ENCODE results near the gene GPR31.

GPR31 gene

DNA sequence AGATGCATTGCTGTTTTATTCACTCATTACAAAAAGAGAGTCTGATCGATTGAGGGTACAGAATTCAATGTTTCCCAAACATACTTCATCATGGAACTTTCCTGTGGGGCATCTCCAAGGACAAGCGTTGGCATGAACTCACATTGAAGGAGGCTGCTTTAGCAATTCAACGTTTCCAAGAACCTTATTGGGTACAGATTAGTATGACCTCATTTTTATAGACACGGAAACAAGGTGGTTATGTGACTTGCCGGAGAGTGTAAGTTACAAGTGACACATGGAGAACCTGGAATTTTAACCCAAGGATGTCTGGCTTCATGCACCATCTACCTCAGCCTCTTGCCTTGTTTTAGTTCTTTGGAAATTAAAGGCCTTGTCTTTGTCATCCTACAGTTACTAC is 8.8 kb downstream of the GPR31 start:
- Histone ChIP-seq H3K27ac (ENCODE audit: low read depth, low read length, poor library complexity, severe bottlenecking) (peak overlapping the region; percentile 52), H3K9ac (ENCODE audit: low read length) (no peak overlapping the region), H3K4me1 (ENCODE audit: insufficient read depth, low read length, severe bottlenecking) (peaks cover 63% of the 10 kb centered on the region), H2AFZ (ENCODE audit: low read length) (no peak overlapping the region), H3K4me3 (ENCODE audit: low read depth, low read length, poor library complexity, severe bottlenecking) (no peak overlapping the region), H3K27me3 (ENCODE audit: insufficient read depth, low read length) (peaks cover 8% of the 10 kb centered on the region; the same call in 1 of the 2 replicates), H3K79me2 (ENCODE audit: insufficient read depth, low read length) (no peaks in the 10 kb centered on the region), H3K9me3 (ENCODE audit: low read length) (peaks cover 7% of the 10 kb centered on the region; the same call in 1 of the 2 replicates), H3F3A (ENCODE audit: insufficient read depth, low read length) (no peaks in the 10 kb centered on the region), H4K20me1 (ENCODE audit: insufficient read depth, low read length) (no peaks in the 10 kb centered on the region), H3K36me3 (ENCODE audit: insufficient read depth, low read length) (peaks cover 5% of the 10 kb centered on the region; the same call in 1 of the 2 replicates), H3K4me2 (ENCODE audit: low read length) (no peak overlapping the region), H3K9me2 (ENCODE audit: low read depth, low read length) (no peaks in the 10 kb centered on the region)
- no peak for TF ChIP-seq EZH2 (IDR thresholded peaks at IDR 0.05; ENCODE audit: borderline replicate concordance, low read length)
- no peak for TF ChIP-seq CTCF (IDR thresholded peaks at IDR 0.05; ENCODE audit: low read length)

- TF ChIP-seq CTCF (IDR thresholded peaks at IDR 0.05; ENCODE audit: low read length) (no peak), EZH2 (IDR thresholded peaks at IDR 0.05; ENCODE audit: borderline replicate concordance, low read length) (no peak)
- Histone ChIP-seq H3K27me3 (ENCODE audit: insufficient read depth, low read length) (peaks cover 8% of the 10 kb centered on the region; the same call in 1 of the 2 replicates), H3K4me3 (ENCODE audit: low read depth, low read length, poor library complexity, severe bottlenecking) (no peak overlapping the region), H3K4me2 (ENCODE audit: low read length) (no peak overlapping the region), H3K36me3 (ENCODE audit: insufficient read depth, low read length) (peaks cover 5% of the 10 kb centered on the region; the same call in 1 of the 2 replicates), H3K9ac (ENCODE audit: low read length) (no peak overlapping the region), H3K9me3 (ENCODE audit: low read length) (peaks cover 7% of the 10 kb centered on the region; the same call in 1 of the 2 replicates), H2AFZ (ENCODE audit: low read length) (no peak overlapping the region), H3F3A (ENCODE audit: insufficient read depth, low read length) (no peaks in the 10 kb centered on the region), H3K9me2 (ENCODE audit: low read depth, low read length) (no peaks in the 10 kb centered on the region), H4K20me1 (ENCODE audit: insufficient read depth, low read length) (no peaks in the 10 kb centered on the region), H3K4me1 (ENCODE audit: insufficient read depth, low read length, severe bottlenecking) (peaks cover 53% of the 10 kb centered on the region), H3K27ac (ENCODE audit: low read depth, low read length, poor library complexity, severe bottlenecking) (no peak overlapping the region), H3K79me2 (ENCODE audit: insufficient read depth, low read length) (no peaks in the 10 kb centered on the region)
These were observed 9.8 kb downstream of the GPR31 start for GRCh38 chr6:167148021-167148420.

GRCh38 chr6:167146977-167147376 is 10.8 kb downstream of the GPR31 start:
- Histone ChIP-seq H4K20me1 (ENCODE audit: insufficient read depth, low read length) (no peaks in the 10 kb centered on the region), H2AFZ (ENCODE audit: low read length) (no peak overlapping the region), H3K4me3 (ENCODE audit: low read depth, low read length, poor library complexity, severe bottlenecking) (no peak overlapping the region), H3K27me3 (ENCODE audit: insufficient read depth, low read length) (peaks cover 8% of the 10 kb centered on the region; the same call in 1 of the 2 replicates), H3K27ac (ENCODE audit: low read depth, low read length, poor library complexity, severe bottlenecking) (no peak overlapping the region), H3K36me3 (ENCODE audit: insufficient read depth, low read length) (peaks cover 5% of the 10 kb centered on the region; the same call in 1 of the 2 replicates), H3K4me2 (ENCODE audit: low read length) (no peak overlapping the region), H3K9me2 (ENCODE audit: low read depth, low read length) (no peaks in the 10 kb centered on the region), H3K79me2 (ENCODE audit: insufficient read depth, low read length) (no peaks in the 10 kb centered on the region), H3K9me3 (ENCODE audit: low read length) (peaks cover 7% of the 10 kb centered on the region; the same call in 1 of the 2 replicates), H3F3A (ENCODE audit: insufficient read depth, low read length) (no peaks in the 10 kb centered on the region), H3K4me1 (ENCODE audit: insufficient read depth, low read length, severe bottlenecking) (peaks cover 43% of the 10 kb centered on the region), H3K9ac (ENCODE audit: low read length) (no peak overlapping the region)
- no peak for TF ChIP-seq EZH2 (IDR thresholded peaks at IDR 0.05; ENCODE audit: borderline replicate concordance, low read length)
- TF ChIP-seq CTCF (IDR thresholded peaks at IDR 0.05; ENCODE audit: low read length): no peak

Measured in OCI-LY1 (cell line).